Stomach smooth muscle (tissue), 2 donors: Measurements from ENCODE around the gene ERGIC1.
A peak's percentile ranks its signal among the peaks of the same experiment; 100 is the strongest.

Experiments
- H3K27ac ChIP-seq: one replicate; pipeline ENCODE4 v1.7.0; 2013; ENCODE audit warnings: mild to moderate bottlenecking, low read length, inconsistent platforms
- H3K27me3 ChIP-seq, 2 donors: one replicate each; pipeline ENCODE4 v1.7.0; 2013; ENCODE audit warnings: low read length in 2 of 2; ENCODE audit not compliant: insufficient read depth in 2 of 2, control insufficient read depth in 1 of 2
- H3K36me3 ChIP-seq, 2 donors: one replicate each; pipeline ENCODE4 v1.7.0; 2013; ENCODE audit warnings: low read length in 2 of 2; ENCODE audit not compliant: control insufficient read depth in 2 of 2, insufficient read depth in 2 of 2
- H3K4me1 ChIP-seq: one replicate; pipeline ENCODE4 v1.7.0; 2013; ENCODE audit warnings: low read length; ENCODE audit not compliant: control insufficient read depth, insufficient read depth
- H3K4me3 ChIP-seq, 2 donors: one replicate each; pipeline ENCODE4 v1.7.0; 2013; ENCODE audit warnings: low read length in 2 of 2
- H3K9ac ChIP-seq, 2 donors: one replicate each; pipeline ENCODE4 v1.7.0; 2013; ENCODE audit warnings: low read length in 2 of 2, mild to moderate bottlenecking in 1 of 2
- H3K9me3 ChIP-seq, 2 donors: one replicate each; pipeline ENCODE4 v1.7.0; 2013; ENCODE audit warnings: low read length in 2 of 2; ENCODE audit not compliant: control insufficient read depth in 2 of 2
- donor health status: healthy.
- donor health status: Pancreatic carcinoma.

Gene ERGIC1

DNA sequence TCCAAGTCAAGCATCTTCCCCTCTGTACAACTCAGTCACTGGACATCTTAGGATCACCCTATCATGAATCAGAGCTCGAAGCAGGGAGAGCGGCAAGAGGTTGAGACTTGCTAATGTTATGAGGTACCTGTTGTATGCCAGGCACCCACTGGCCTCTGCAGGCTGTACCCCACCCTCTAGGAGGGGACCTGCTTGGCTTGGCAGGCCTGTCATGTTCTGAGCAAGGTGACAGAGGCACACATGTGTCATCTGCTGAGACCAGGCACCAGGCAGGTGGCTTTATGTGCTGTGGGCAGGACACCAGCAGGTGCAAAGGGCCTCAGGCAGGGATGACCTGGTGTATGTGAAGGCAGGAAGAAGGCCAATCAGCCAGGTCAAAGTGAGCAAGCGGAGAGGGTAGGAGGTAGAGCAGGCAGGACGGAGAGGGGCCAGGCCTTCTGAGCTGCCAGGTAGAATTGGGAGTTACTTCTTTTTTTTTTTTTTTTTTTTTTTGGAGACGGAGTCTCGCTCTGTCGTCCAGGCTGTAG, 64.9 kb downstream of the ERGIC1 start:
- Histone ChIP-seq H3K27ac (peak overlapping the region; percentile 96), H3K36me3 (peaks cover 3 to 8% of the 10 kb centered on the region in 2 donors), H3K9ac (peak overlapping the region; percentile 72 to 78)

DNA sequence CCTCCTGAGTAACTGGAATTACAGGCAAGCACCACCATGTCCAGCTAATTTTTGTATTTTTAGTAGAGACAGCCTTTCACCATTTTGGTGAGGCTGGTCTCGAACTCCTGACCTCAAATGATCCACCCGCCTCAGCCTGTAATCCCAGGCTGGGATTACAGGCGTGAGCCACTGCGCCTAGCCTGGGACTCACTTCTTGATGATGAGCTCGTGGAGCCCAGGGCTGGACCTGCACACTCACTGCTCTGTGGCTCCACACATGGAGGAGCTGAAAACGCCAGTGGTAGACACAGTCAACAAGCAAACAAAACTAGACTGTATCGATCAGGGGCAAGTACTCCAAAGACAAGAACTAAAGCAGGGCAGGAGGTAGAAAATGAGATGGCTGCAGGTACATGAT, 65.4 kb downstream of the ERGIC1 start:
- Histone ChIP-seq H3K27ac (peak overlapping the region; percentile 100), H3K4me1 (peaks cover 61% of the 10 kb centered on the region), H3K9ac (no peak overlapping the region), H3K36me3 (peaks cover 3 to 8% of the 10 kb centered on the region in 2 donors), H3K27me3 (no peaks in the 10 kb centered on the region), H3K4me3 (no peak overlapping the region), H3K9me3 (no peaks in the 10 kb centered on the region)

More for the DNA sequence above, 64.9 kb downstream of the ERGIC1 start:
- H3K4me1 ChIP-seq, result peaks cover 55% of the 10 kb centered on the region
- no peak overlapping the region for H3K4me3 ChIP-seq
- H3K9me3 ChIP-seq, result no peaks in the 10 kb centered on the region
- H3K27me3 ChIP-seq, result no peaks in the 10 kb centered on the region

- Histone ChIP-seq H3K9me3 (no peaks in the 10 kb centered on the region), H3K4me1 (peaks cover 78% of the 10 kb centered on the region), H3K27ac (peak overlapping the region; percentile 100), H3K36me3 (peaks cover 0 to 8% of the 10 kb centered on the region in 2 donors), H3K27me3 (no peaks in the 10 kb centered on the region), H3K9ac (peak overlapping the region; percentile 13 to 91), H3K4me3 (no peak overlapping the region)
These were observed 67.1 kb downstream of the ERGIC1 start for GRCh38 chr5:172901012-172901780.

GRCh38 chr5:172901788-172902496, 67.9 kb downstream of the ERGIC1 start:
- H3K9me3 ChIP-seq, result no peaks in the 10 kb centered on the region
- peak overlapping the region; percentile 100 for H3K27ac ChIP-seq
- peak overlapping the region; percentile 64 to 91 for H3K9ac ChIP-seq
- peaks cover 82% of the 10 kb centered on the region for H3K4me1 ChIP-seq
- no peaks in the 10 kb centered on the region for H3K27me3 ChIP-seq
- H3K4me3 ChIP-seq, result no peak overlapping the region
- H3K36me3 ChIP-seq, result peaks cover 0 to 8% of the 10 kb centered on the region in 2 donors

- H3K27ac ChIP-seq, result peak overlapping the region; percentile 100
- H3K27me3 ChIP-seq, result no peaks in the 10 kb centered on the region
- peaks cover 0 to 8% of the 10 kb centered on the region in 2 donors for H3K36me3 ChIP-seq
- H3K9me3 ChIP-seq, result no peaks in the 10 kb centered on the region
- peak overlapping the region; percentile 80 to 91 for H3K9ac ChIP-seq
- peaks cover 78% of the 10 kb centered on the region for H3K4me1 ChIP-seq
- H3K4me3 ChIP-seq, result peak overlapping the region in 1 of 2 donors; percentile 15
These were observed 68.7 kb downstream of the ERGIC1 start for GRCh38 chr5:172902497-172903472.

- peaks cover 0 to 4% of the 10 kb centered on the region in 2 donors for H3K36me3 ChIP-seq
- H3K9me3 ChIP-seq, result no peaks in the 10 kb centered on the region
- H3K27me3 ChIP-seq, result no peaks in the 10 kb centered on the region
- H3K27ac ChIP-seq, result peak overlapping the region; percentile 100
- H3K4me1 ChIP-seq, result peaks cover 69% of the 10 kb centered on the region
- peak overlapping the region in 1 of 2 donors; percentile 22 for H3K4me3 ChIP-seq
- peak overlapping the region; percentile 80 to 91 for H3K9ac ChIP-seq
These were observed 69.7 kb downstream of the ERGIC1 start for GRCh38 chr5:172903790-172904189.

DNA sequence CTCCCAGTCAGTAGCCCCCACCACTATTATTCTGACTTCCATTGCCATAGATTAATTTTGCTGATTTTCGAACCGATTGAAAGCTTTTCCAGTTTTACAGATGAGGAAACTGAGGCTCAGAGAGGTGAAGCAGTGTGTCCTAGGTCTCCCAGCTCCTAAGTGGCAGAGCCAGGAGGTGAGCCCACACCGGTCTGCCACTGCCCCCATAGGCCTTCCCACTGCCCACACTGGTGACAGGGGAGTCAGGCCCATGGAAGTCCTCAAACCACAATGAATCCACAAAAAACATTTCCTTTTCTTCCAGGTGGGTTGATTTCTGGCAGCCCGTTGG, 70.2 kb downstream of the ERGIC1 start:
- H3K36me3 ChIP-seq, result peaks cover 0 to 4% of the 10 kb centered on the region in 2 donors
- peak overlapping the region; percentile 100 for H3K27ac ChIP-seq
- H3K27me3 ChIP-seq, result no peaks in the 10 kb centered on the region
- peak overlapping the region; percentile 80 to 91 for H3K9ac ChIP-seq
- peaks cover 66% of the 10 kb centered on the region for H3K4me1 ChIP-seq
- H3K4me3 ChIP-seq, result peak overlapping the region in 1 of 2 donors; percentile 29
- no peaks in the 10 kb centered on the region for H3K9me3 ChIP-seq

- H3K4me3 ChIP-seq, result no peak overlapping the region
- H3K4me1 ChIP-seq, result peaks cover 68% of the 10 kb centered on the region
These were observed 70.7 kb downstream of the ERGIC1 start for GRCh38 chr5:172904643-172905345.

DNA sequence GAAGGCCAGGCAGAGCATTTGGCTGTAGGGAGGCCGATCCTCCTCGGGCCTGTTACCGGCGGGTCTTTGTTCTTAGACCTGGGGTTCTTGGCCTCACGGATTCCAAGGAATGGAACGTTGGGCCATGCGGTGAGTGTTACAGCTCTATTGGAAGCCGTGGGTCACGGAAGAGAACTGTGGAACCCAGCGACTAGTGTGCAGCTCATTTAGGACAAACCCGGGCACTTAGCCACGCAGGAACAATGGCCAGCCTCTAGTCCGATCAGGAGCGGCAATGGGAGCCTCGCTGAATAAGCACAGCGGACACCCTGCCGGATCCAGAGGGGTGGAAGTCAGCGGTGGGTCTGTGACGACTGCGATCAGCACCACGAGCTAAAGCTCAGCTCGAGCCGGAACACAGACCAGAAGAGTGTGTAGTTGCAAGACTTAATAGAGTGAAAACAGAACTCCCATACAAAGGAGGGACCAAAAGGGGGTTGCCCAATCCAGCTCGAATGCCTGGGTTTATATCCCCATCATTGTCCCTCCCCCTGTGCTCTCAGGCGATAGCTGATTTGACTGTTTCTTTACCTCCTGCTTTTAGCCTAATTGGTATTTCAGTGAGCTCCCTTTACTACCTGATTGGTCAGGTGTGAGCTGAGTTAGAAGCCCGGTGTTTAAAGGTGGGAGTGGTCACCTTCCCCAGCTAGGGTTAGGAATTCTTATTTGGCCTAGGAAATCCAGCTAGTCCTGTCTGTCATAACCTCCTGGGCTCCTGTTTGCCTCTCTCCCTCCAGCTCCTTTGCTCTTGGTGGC, 71.5 kb downstream of the ERGIC1 start:
- peaks cover 4 to 5% of the 10 kb centered on the region in 2 donors for H3K36me3 ChIP-seq
- H3K4me3 ChIP-seq, result no peak overlapping the region
- peaks cover 68% of the 10 kb centered on the region for H3K4me1 ChIP-seq
- H3K27me3 ChIP-seq, result no peaks in the 10 kb centered on the region
- no peaks in the 10 kb centered on the region for H3K9me3 ChIP-seq
- H3K9ac ChIP-seq, result peak overlapping the region; percentile 75 to 91
- peak overlapping the region; percentile 100 for H3K27ac ChIP-seq

More at GRCh38 chr5:172904643-172905345, 70.7 kb downstream of the ERGIC1 start:
- H3K27ac ChIP-seq, result peak overlapping the region; percentile 100
- H3K36me3 ChIP-seq, result peaks cover under 1 to 5% of the 10 kb centered on the region in 2 donors
- no peaks in the 10 kb centered on the region for H3K9me3 ChIP-seq
- H3K27me3 ChIP-seq, result no peaks in the 10 kb centered on the region
- H3K9ac ChIP-seq, result peak overlapping the region; percentile 80 to 91
